ENCODE results near the gene SERPINI1. TPM values are rescaled to one million over a fixed set of nuclear protein-coding genes. Genes with fewer than 3 reads are reported as not detected.
A peak's percentile ranks its signal among the peaks of the same experiment; 100 is the strongest.

SERPINI1 gene
- total and polyA plus RNA-seq, 7 experiments from 2014 or later: 1.3 to 6.8 (median 3.6) TPM

GRCh38 chr3:167716920-167717319, 18.6 kb upstream of the SERPINI1 start:
- Histone ChIP-seq H3K4me3 (ENCODE audit: low read length) (no peak overlapping the region), H3K27ac (ENCODE audit: low read depth, low read length) (no peak overlapping the region), H3K9me3 (ENCODE audit: control insufficient read depth in 2 of 3, low read length in 3 of 3) (no peaks in the 10 kb centered on the region), H3K27me3 (ENCODE audit: control insufficient read depth in 2 of 2, insufficient read depth in 2 of 2, low read length in 2 of 2) (no peaks in the 10 kb centered on the region), H3K4me1 (ENCODE audit: control insufficient read depth in 2 of 2, insufficient read depth in 2 of 2, low read length in 2 of 2) (peaks cover 0 to 5% of the 10 kb centered on the region in 2 donors), H3K36me3 (ENCODE audit: control insufficient read depth in 2 of 3, insufficient read depth in 3 of 3, low read length in 3 of 3) (peaks cover 2 to 32% (median 5%) of the 10 kb centered on the region in 3 experiments)
- CTCF ChIA-PET: no interaction called here
- no peaks in the 10 kb centered on the region for H3K27me3 Mint-ChIP-seq
- peaks cover 33 to 85% (median 63%) of the 10 kb centered on the region in 7 donors for H3K4me1 Mint-ChIP-seq
- ATAC-seq (no peak), DNase-seq (no peak)
- POLR2A ChIA-PET: no interaction called here
- intact Hi-C loops (cut with micrococcal nuclease): no loop called here
- H3K27ac Mint-ChIP-seq: no peak overlapping the region
- H3K36me3 Mint-ChIP-seq: peaks cover 4 to 85% (median 56%) of the 10 kb centered on the region in 5 donors
- no peak overlapping the region for H3K4me3 Mint-ChIP-seq
- peaks cover 0 to 1% (median 0%) of the 10 kb centered on the region in 11 donors for H3K9me3 Mint-ChIP-seq

DNA sequence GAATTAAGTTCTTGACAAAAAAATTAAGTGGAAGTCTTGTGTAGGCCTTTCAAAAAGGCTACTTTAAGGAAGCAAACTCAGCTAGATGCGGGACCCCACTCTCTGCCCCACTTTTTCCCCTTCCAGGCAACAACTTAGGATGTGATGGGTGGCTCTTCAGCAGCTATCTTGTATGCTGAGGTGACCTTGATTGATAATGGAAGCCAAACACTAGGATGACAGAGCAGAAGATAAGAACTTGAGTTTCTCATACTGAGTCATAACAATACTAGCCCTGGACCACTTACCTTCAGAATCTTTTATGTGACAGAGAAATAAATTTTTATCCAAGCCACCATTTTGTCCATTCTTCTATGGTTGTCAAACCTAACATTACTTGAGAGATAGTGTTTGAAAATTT, 16.9 kb upstream of the SERPINI1 start:
- Mint-ChIP-seq H3K4me1 (peaks cover 29 to 85% (median 63%) of the 10 kb centered on the region in 7 donors), H3K27me3 (no peaks in the 10 kb centered on the region), H3K36me3 (peaks cover 4 to 68% (median 51%) of the 10 kb centered on the region in 5 donors), H3K27ac (peak overlapping the region in 1 of 9 donors; percentile 7), H3K4me3 (no peak overlapping the region), H3K9me3 (no peaks in the 10 kb centered on the region)
- CTCF ChIA-PET: no interaction called here
- DNase-seq: no peak
- ATAC-seq: no peak
- Histone ChIP-seq H3K27ac (ENCODE audit: low read depth, low read length) (no peak overlapping the region), H3K36me3 (ENCODE audit: control insufficient read depth in 2 of 3, insufficient read depth in 3 of 3, low read length in 3 of 3) (peaks cover 2 to 32% (median 9%) of the 10 kb centered on the region in 3 experiments), H3K4me3 (ENCODE audit: low read length) (no peak overlapping the region), H3K27me3 (ENCODE audit: control insufficient read depth in 2 of 2, insufficient read depth in 2 of 2, low read length in 2 of 2) (no peaks in the 10 kb centered on the region), H3K4me1 (ENCODE audit: control insufficient read depth in 2 of 2, insufficient read depth in 2 of 2, low read length in 2 of 2) (peaks cover 0 to 5% of the 10 kb centered on the region in 2 donors), H3K9me3 (ENCODE audit: control insufficient read depth in 2 of 3, low read length in 3 of 3) (no peaks in the 10 kb centered on the region)
- POLR2A ChIA-PET: no interaction called here
- intact Hi-C loops (cut with micrococcal nuclease): no loop called here

- DNase-seq (no peak), ATAC-seq (no peak)
- Histone ChIP-seq H3K27me3 (ENCODE audit: control insufficient read depth in 2 of 2, insufficient read depth in 2 of 2, low read length in 2 of 2) (no peaks in the 10 kb centered on the region), H3K27ac (ENCODE audit: low read depth, low read length) (no peak overlapping the region), H3K4me1 (ENCODE audit: control insufficient read depth in 2 of 2, insufficient read depth in 2 of 2, low read length in 2 of 2) (peaks cover 3 to 7% of the 10 kb centered on the region in 2 donors), H3K36me3 (ENCODE audit: control insufficient read depth in 2 of 3, insufficient read depth in 3 of 3, low read length in 3 of 3) (peaks cover 2 to 25% (median 9%) of the 10 kb centered on the region in 3 experiments), H3K9me3 (ENCODE audit: control insufficient read depth in 2 of 3, low read length in 3 of 3) (no peaks in the 10 kb centered on the region), H3K4me3 (ENCODE audit: low read length) (no peak overlapping the region)
- ChIA-PET CTCF (no interaction called here), POLR2A (interaction anchor here (1.2 kb wide), 1 partner anchor 12 kb away, joined by 3 read pairs; the partner anchor contains the start of gene SERPINI1)
- H3K4me3 Mint-ChIP-seq: peak overlapping the region in 1 of 10 donors; percentile 21
- H3K9me3 Mint-ChIP-seq: no peaks in the 10 kb centered on the region
- intact Hi-C loops (cut with micrococcal nuclease): no loop called here
- H3K27me3 Mint-ChIP-seq: no peaks in the 10 kb centered on the region
- peak overlapping the region in 2 of 9 donors; percentile 32 to 67 for H3K27ac Mint-ChIP-seq
- peaks cover 0 to 37% (median 26%) of the 10 kb centered on the region in 5 donors for H3K36me3 Mint-ChIP-seq
- peaks cover 24 to 87% (median 67%) of the 10 kb centered on the region in 7 donors for H3K4me1 Mint-ChIP-seq
These were observed 12.5 kb upstream of the SERPINI1 start for GRCh38 chr3:167723025-167723512.

DNA sequence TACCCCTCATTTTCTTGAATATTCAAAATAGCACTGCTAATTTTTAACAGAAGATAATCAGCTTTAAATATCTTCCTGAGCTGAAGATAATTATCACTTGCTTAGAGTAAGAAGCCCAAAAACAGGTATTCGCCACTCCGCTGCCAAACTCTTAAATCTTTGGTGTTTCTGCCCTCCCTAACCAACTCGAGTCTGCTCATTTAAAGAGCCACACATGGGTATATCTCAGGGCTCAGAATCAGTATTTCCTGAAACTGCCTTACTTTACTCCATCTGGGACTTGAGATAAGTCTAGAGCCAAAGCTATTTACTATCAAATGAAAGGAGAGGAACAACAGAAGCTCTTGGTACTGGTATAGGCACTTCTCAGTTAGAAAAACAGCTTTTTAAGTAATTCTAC, 11.6 kb upstream of the SERPINI1 start:
- Histone ChIP-seq H3K36me3 (ENCODE audit: control insufficient read depth in 2 of 3, insufficient read depth in 3 of 3, low read length in 3 of 3) (peaks cover 2 to 17% (median 9%) of the 10 kb centered on the region in 3 experiments), H3K4me3 (ENCODE audit: low read length) (no peak overlapping the region), H3K4me1 (ENCODE audit: control insufficient read depth in 2 of 2, insufficient read depth in 2 of 2, low read length in 2 of 2) (peaks cover 3 to 7% of the 10 kb centered on the region in 2 donors), H3K27ac (ENCODE audit: low read depth, low read length) (no peak overlapping the region), H3K27me3 (ENCODE audit: control insufficient read depth in 2 of 2, insufficient read depth in 2 of 2, low read length in 2 of 2) (no peaks in the 10 kb centered on the region), H3K9me3 (ENCODE audit: control insufficient read depth in 2 of 3, low read length in 3 of 3) (no peaks in the 10 kb centered on the region)
- Mint-ChIP-seq H3K36me3 (peaks cover 0 to 31% (median 18%) of the 10 kb centered on the region in 5 donors), H3K4me3 (peak overlapping the region in 2 of 10 donors; percentile 23 to 24), H3K27me3 (no peaks in the 10 kb centered on the region), H3K9me3 (no peaks in the 10 kb centered on the region), H3K4me1 (peaks cover 27 to 89% (median 72%) of the 10 kb centered on the region in 7 donors), H3K27ac (peak overlapping the region in 3 of 9 donors; percentile 13 to 59 (median 37))
- ATAC-seq: no peak
- CTCF ChIA-PET: no interaction called here
- intact Hi-C loops (cut with micrococcal nuclease): no loop called here
- POLR2A ChIA-PET: interaction anchor here (1.2 kb wide), 1 partner anchor 11 kb away, joined by 3 read pairs; the partner anchor contains the start of gene SERPINI1
- DNase-seq: no peak

DNA sequence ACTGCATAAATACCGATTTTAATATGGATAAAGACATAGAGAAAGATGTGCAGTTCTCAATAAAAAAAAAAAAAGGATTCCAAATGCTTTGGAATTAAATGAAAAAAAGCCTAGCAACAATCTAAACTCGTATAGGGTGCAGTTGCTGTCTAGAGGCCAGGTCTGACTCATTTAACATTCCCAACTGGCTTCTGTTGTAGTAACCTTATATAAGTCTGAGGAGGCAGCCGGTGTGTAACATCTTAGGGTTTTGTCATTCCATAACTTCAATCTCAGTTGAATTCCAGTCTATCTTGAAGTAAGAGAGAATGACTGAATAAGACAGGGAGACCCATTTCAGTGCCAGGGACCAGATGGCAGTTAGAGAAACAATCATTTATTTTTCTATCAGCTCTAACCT, 7.3 kb upstream of the SERPINI1 start:
- Histone ChIP-seq H3K27ac (ENCODE audit: low read depth, low read length) (no peak overlapping the region), H3K9me3 (ENCODE audit: control insufficient read depth in 2 of 3, low read length in 3 of 3) (no peaks in the 10 kb centered on the region), H3K36me3 (ENCODE audit: control insufficient read depth in 2 of 3, insufficient read depth in 3 of 3, low read length in 3 of 3) (peaks cover 0 to 4% (median 2%) of the 10 kb centered on the region in 3 experiments), H3K27me3 (ENCODE audit: control insufficient read depth in 2 of 2, insufficient read depth in 2 of 2, low read length in 2 of 2) (no peaks in the 10 kb centered on the region), H3K4me3 (ENCODE audit: low read length) (no peak overlapping the region), H3K4me1 (ENCODE audit: control insufficient read depth in 2 of 2, insufficient read depth in 2 of 2, low read length in 2 of 2) (peaks cover 13 to 18% of the 10 kb centered on the region in 2 donors)
- ChIA-PET CTCF (no interaction called here), POLR2A (no interaction called here)
- H3K9me3 Mint-ChIP-seq: no peaks in the 10 kb centered on the region
- peak overlapping the region in 1 of 10 donors; percentile 0 for H3K4me3 Mint-ChIP-seq
- intact Hi-C loops (cut with micrococcal nuclease): loop anchor here in 1 of 2 donors (2.0 kb wide), 1 partner anchor 15 kb away; no protein-coding TSS in a partner anchor
- no peaks in the 10 kb centered on the region for H3K27me3 Mint-ChIP-seq
- peak overlapping the region in 2 of 9 donors; percentile 26 to 38 for H3K27ac Mint-ChIP-seq
- peaks cover 0 to 8% (median 1%) of the 10 kb centered on the region in 5 donors for H3K36me3 Mint-ChIP-seq
- H3K4me1 Mint-ChIP-seq: peaks cover 41 to 73% (median 61%) of the 10 kb centered on the region in 7 donors
- DNase-seq (no peak), ATAC-seq (no peak)

DNA sequence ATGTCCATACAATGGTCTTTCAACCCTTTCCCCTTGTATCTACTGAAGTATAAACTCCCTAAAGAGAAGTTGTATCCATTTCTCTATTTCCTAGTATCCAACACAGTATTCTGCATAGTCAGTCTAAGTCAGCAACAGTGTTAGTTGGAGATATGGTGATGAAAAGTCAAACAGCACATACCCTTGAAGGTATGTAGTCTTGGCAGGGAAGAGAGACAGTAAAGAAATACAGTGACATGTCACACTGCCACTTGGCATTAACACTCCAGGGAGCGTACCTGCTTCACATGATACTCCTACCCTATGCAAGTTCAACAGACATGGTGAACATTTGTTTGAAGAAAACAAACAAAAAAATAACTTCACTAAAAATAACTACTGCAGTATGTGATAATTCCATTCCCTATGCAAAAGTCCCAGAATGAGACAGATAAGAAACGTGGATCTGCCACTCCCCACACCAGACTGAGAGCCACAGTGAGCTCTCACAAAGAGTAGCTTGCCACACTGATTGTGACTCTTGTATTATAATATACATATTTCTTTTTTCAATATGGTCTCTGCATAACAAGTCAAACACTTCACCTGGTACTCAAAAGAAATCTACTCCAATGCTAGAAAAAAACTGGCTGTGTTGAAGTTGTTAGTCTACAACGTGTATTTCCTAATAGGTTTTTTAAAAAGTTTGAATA, 6.7 kb upstream of the SERPINI1 start:
- H3K36me3 ChIP-seq (ENCODE audit: control insufficient read depth in 2 of 3, insufficient read depth in 3 of 3, low read length in 3 of 3): peaks cover 0 to 4% (median 0%) of the 10 kb centered on the region in 3 experiments
- ATAC-seq (no peak), DNase-seq (no peak)
- H3K27ac ChIP-seq (ENCODE audit: low read depth, low read length): no peak overlapping the region
- H3K4me3 ChIP-seq (ENCODE audit: low read length): no peak overlapping the region
- H3K27me3 ChIP-seq (ENCODE audit: control insufficient read depth in 2 of 2, insufficient read depth in 2 of 2, low read length in 2 of 2): no peaks in the 10 kb centered on the region
- H3K27ac Mint-ChIP-seq: peak overlapping the region in 2 of 9 donors; percentile 12 to 38
- H3K9me3 ChIP-seq (ENCODE audit: control insufficient read depth in 2 of 3, low read length in 3 of 3): no peaks in the 10 kb centered on the region
- H3K4me1 ChIP-seq (ENCODE audit: control insufficient read depth in 2 of 2, insufficient read depth in 2 of 2, low read length in 2 of 2): peaks cover 18 to 24% of the 10 kb centered on the region in 2 donors
- H3K9me3 Mint-ChIP-seq: no peaks in the 10 kb centered on the region
- peaks cover 0 to 8% (median 0%) of the 10 kb centered on the region in 5 donors for H3K36me3 Mint-ChIP-seq
- CTCF ChIA-PET: no interaction called here
- intact Hi-C loops (cut with micrococcal nuclease): loop anchor here in 1 of 2 donors (2.0 kb wide), 1 partner anchor 16 kb away; no protein-coding TSS in a partner anchor
- H3K4me3 Mint-ChIP-seq: peak overlapping the region in 4 of 10 donors; percentile 9 to 21 (median 19)
- no peaks in the 10 kb centered on the region for H3K27me3 Mint-ChIP-seq
- H3K4me1 Mint-ChIP-seq: peaks cover 43 to 67% (median 56%) of the 10 kb centered on the region in 7 donors
- POLR2A ChIA-PET: no interaction called here
